GM18867 (cell line): ENCODE data around the gene RGMA.
A peak's percentile ranks its signal among the peaks of the same experiment; 100 is the strongest.

Source experiments
- ATAC-seq: cut with Tn5 transposase; IDR thresholded peaks from one replicate; pipeline ENCODE4 v1.9.1; 2021; ENCODE audit warnings: mild to moderate bottlenecking, moderate library complexity; ENCODE audit not compliant: unreplicated experiment

RGMA gene

DNA sequence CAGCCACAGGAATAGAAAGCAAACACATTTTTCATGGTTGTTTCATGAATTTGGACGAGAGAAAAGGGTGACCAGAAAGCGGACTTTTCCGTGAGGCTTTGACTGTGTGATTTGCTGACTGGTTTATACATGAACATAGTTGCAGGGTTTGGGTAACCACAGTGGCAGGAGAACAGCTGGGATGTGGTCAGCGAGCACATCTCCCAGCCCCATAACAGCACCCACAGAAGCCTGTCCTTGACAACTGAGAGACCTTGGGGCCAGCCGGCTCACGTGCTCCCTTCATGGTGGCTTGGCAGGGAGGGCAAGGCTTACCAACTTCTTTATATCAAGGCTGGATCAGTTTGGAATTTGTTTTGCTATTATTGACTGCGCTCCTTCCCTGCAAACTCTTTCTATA, 13.2 kb upstream of the RGMA start:
- no peak for ATAC-seq

DNA sequence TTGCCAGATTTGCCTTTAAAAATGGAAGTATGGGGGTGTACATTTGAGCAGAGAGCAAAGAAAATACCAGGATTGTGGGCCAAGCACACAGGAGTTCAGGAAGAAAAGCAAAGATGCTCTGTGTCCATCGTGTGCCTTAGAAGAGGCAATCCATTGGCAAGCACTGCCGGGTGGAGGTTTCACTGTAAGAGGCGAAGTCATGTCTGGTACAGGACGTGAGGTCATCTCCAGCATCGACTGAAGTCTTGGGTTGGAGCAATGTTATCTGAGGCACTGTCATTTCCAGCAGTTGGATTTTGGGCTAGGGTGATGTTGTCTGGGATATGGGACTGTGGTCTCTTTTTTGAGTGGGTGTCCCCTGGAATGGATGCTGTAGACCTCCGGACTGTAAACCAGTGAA, 4.8 kb upstream of the RGMA start:
- no peak for ATAC-seq

DNA sequence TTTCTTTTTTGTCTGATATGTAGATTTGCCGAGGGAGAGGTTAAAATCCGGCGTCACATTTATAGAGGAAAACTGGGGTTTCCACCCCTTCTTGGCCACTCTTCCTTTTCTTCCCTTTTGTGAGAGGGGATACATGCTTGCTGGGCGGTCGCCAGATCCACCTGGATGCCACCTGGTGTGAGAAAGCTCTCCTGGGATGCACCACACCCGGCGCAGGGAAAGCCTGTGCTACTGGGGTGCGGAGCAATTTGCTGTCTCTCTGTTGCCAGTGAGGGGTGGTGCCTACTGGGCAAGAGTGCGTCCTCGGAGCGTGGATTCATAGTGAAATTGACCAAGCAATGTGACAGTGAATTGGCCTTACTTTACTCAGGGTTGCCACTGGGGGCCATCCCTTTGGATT, 2.5 kb upstream of the RGMA start:
- ATAC-seq: no peak

DNA sequence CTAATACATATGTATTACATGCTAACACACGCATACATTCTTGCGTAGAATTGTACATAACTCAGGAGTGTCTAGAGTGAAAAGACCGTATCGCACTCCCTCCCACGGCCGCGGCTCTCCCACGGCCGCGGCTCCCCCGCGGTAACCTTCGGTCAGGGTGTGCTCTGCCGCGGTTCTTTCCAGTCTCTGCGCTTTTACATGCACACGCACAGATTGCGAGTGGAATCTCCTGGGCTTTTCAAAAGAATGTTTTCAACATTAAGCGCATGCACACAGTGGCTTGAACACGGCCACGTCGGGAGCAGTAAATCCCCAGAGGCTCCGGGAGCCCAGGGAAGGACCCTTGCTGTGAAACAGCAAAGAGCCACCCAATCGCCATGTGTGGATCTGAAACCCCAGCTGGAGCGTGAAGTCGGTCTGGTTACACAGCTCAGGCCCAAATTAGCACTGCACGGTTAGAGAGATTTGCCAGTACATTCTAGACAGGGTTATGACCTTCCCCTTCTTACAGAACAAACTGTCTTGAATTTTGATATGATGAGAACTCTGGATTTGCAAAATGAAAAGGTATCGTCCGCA, 805 bp upstream of the RGMA start:
- no peak for ATAC-seq

DNA sequence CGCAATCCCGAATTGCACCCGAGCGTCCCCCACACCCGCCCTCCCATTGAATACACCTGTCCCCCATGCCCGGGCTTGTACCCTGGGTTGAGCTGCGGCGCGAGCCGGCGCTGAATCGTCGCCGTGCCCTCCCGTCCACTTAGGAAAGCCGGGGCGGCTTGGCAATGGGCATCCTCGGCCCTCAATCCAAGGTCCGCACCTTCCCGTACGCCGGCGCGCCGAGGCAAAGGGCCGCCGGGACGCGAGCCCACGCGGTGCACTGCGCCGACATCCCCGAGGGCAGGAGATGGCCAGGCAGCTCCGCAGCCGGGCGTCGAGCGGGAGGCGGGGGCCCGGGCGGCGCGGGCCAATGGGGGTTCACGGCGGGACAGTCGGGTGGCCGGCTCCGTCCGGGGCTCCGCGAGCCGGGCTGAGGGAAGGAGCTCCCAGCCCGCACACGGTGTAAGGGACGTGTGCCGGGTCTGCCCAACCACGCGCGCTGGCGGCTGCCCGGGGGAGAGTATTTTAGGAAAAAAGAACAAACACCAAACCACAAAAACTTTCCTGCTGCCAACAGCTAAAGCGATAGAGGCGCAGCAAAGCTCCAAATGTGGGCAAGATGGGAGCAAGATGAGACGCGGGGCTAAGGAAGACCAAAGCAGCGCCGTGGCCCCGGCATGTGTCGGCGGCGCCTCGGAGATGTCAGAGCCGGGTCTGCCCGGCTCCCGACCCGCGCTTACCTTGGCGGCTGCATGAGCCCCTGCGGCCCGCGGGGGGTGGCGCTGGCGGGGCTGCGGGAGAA, 621 bp downstream of the RGMA start:
- no peak for ATAC-seq

DNA sequence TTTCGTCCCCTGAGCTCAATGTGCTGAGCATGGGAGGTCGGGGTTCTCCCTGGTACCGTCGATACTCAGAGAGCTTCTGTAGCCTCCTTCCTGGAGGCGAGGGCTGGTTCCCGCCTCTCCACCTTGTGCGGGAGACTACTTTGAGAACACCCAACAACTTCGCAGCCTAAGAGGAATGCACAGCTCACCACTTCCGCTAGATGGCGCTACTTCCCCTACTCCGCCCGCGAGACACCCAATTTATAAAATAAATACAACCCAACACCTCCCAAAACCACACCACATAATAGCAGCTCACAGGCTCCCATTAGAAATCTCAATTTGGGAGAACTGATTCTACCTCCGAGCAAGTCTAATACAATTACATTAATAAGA, 1.2 kb downstream of the RGMA start:
- ATAC-seq: peak; percentile 52

DNA sequence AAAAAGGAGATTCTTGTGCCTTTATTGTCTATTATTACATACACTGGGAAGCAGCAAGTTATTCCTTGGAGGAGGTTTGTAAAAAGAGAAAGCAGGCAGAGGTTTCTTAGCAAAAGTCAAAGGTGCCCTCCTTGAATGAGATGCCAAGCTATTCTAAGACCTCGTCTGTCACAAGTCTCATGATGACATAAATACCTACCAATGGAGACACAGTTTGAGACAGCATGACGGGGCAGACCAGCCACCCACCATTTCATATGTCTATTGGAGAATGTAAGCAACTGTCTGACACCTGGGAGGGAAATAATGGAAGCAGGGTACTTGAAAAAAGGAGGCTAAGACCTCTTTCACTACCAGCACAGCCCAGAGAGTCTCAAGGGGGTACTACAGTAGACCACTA, 2.2 kb downstream of the RGMA start:
- no peak for ATAC-seq

DNA sequence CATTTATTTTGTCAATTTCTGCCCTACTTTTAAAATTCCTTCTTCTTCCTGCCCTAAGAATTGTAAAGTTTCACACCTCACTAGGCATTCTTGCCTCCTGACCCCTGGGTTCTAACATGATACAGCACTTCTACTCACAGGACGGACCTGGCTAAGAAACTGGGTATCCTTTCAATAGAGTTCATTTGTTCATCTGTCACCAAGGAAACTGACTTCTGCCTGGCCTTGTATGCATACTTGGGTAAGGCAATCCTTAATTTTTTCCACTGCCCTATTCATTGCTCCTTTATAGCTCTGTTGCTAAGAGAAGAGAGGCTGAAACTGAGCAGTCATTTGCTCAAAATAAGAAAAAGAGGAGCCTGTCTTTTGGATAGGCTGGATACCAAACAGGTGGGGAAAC, 3.3 kb downstream of the RGMA start:
- no peak for ATAC-seq

DNA sequence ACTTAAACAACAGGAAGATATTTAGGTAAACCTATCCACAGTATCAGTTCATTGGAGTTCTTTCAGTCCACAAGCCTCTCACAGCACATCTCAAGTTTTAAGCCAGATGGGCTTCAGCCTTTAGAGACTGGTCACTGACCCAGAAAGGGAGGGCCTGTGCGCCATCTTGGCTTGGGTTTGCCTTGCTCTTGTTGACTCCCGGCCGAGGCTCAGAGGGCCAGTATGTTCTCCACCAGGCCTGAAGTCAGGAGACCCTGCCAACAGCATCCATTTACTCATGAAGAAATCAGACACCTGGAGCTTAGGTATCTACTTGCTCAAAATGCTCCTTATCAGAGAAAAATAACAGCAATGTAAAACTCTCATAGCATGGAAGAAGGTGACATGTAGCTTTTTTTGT, 6.2 kb downstream of the RGMA start:
- no peak for ATAC-seq

DNA sequence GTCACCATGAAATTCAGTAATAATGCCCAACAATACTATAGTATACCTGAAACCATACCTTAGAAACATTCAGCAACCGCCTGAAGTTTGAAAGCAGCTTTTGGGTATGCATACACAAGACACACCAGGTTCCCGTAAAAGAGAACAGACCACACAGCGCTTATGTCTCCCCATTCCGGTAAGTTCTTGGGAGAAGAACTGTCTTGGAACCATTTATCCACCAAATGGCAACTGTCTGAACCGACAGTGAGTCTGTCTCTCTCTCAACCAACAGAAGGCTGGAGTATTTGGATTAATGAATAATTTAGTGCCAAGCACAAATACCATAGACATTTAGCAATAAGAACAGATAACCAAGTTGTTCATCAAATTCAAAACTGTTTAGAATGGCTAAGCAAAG, 7.6 kb downstream of the RGMA start:
- no peak for ATAC-seq

DNA sequence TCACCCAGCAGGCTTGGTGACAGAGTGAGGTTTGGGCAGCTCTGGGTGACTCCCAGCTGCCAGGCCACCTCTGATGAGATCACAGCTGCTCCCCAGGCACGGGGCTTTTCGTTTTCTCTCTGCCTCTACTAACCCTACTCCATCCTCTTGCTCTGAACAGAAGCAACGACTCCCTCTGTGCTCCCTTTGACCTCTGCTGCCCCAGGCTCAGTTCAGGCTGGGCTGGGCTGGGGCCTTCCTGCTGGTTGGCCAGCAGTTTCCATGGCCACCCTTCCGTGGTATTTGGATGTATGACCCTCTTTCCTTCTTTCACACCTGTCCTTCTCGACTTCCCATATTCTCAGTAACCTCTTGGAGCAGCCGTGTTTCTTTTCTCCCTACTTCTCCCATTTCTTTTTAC, 8.6 kb downstream of the RGMA start:
- ATAC-seq: no peak

DNA sequence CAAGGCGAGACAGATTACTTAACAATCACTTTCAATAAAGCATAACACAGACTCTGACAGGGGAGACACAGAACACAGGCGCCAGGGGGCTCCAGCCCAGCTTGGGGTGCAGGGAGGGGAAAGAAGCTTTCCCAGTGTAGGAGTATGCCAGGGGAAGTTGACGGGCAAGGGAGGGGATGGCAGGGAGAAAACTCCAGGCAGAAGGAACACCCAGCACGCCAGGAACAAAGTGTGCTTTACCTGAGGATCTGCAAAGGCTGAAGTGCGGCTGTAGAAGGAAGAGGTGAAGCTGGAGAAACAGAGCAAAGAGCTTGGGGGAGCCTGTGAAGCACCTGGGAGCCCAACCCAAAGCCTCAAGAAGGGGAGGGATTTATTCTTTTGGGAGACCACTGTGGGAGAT, 12.1 kb downstream of the RGMA start:
- ATAC-seq: no peak

DNA sequence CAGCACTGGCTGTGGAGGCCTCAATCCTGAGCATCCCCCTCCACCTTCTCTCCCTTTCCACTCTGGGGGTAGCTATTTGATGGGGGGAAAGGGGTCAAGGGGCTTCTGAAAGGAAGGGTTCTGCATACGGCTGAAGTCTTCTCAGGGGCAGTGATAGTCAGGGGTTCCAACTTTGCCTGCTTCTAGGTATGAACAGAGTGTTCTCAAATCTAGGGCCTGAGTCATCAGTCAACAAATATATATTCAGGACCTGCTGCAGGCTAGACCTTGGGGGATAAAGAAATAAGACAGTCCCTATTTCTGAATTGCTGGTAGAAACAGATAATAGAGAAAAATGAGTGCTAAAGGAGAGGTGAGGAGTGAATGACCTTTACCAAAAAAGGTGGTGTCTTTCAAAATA, 12.8 kb downstream of the RGMA start:
- no peak for ATAC-seq

DNA sequence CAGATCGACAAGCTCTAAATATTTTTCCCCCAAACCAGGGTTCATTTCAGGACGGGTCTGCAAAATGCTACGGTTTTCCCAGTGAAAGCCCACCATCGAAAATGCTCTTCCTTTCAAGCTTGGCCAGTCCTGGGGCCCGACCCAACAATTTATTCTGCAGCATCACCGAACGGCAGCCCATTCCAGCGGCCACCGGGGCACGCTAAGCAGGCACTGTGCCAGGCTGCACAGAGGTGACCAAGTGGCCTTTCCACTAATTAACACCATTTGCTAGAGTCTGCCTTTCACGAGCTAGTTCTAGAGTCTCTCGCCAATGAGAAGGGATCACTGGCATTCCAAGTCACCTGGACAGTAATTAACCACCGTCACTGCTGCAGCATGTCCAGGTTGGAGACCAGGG, 14.4 kb downstream of the RGMA start:
- no peak for ATAC-seq

DNA sequence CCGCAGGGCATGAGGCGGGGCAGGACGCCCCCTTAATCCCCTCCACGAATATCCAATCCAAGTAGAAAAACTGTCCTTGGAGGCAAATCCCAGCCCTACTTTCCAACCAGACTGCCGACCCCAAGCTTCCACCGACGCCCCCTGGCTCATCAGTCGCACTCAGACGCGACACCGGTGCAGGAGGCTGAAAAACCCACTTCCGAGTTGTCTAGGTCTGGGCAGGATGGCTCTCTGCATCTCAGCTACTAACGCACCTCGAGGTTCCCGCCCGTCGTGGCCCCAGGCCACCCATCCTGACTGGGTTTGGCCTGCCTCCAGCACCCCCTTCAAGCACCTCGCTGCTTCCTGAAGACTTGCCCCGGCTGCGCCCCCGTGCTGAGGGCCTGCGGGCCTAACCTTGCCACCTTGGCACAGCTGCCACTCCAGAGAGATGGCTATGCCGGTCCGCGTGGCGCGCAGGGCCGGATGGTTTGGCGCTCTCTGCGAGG, 15.5 kb downstream of the RGMA start:
- ATAC-seq: no peak

DNA sequence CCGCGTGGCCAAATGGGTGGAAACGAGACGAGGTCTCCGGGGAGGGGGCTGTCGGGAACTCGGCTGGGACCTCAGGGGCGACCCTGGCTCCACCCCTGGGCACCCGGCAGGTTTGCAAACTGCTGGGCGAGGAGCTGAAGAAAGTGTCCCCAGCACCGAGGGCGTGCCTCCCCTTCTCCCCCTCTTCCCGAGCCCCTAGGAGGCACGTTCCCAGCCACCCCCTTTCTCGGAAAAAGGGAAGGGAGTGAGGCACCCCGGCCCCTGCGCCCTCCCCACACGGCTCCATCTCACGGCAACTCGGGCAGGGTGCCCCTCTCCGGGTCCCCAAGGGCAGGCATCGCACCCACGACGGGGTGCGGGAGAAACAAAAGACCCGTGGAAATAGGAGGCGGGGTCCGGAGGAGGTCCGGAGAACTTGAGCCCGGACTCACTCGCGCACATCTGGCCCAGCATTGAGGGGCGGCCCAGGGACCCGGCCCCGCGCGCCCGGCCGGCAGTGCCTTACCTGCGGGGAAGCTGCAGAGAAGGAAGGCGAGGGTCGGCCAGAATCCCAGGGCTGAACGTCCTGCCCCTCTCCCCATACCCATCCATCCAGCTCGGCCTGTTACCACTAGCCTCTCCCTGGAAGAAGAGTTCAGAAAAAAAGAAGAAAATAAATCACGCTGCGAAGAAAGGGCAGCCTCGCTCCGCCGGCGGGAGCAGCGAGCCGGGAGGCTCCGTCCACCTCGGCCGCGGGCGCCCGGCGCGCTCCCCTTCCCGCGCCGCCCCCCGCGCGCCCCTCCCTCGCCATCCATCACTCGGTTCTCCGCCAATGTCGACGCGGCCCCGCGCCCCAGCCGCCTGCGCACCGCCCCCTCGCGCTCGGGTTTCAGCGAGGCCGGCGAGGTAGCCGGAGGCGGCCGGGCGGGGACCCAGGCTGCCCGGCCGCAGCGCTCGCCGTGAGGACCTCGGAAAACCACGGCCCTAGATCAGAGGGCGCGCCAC, 16.3 kb downstream of the RGMA start:
- ATAC-seq: no peak

DNA sequence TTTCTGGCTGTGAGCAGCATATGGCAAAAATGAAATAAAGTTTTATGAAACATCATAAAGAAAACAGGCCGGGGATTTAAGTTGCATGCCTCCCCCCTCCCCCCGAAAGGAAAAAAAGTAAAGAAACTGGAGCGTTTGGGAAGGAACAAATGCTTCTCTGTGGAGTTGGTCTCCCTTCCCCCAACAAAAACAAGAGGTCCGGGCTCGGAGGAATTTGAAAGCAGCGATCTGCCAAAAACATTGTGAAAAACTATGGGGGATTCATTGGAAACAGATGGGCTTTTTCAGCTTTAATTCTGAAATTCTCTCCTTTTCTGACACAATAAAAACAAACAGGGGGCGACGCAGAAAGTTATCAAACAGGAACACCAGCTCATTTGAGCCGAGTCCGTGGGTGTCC, 17.0 kb downstream of the RGMA start:
- ATAC-seq: no peak

DNA sequence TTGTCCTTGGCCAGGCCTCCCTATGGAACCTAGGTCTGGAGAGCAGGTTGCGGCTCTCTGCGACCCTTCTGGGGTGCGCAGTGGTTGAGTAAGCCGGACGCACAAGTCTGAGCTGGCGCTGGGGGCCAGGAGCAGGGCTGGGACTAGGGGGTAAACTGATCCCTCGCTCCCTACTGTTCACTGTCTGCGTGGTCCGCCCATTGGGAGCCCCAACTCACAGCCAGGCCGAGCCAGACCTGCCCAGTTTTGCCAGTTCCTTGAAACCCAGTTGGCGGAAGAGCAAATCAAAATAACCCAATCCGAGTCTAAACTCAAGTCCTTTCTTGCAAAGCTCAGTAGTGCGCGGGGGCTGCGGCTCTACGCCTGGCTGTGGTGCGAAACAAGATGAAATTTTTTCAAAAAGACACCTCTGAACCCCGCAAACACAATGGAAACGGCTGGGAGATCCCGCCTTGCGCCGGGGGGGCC, 17.5 kb downstream of the RGMA start:
- ATAC-seq: no peak

DNA sequence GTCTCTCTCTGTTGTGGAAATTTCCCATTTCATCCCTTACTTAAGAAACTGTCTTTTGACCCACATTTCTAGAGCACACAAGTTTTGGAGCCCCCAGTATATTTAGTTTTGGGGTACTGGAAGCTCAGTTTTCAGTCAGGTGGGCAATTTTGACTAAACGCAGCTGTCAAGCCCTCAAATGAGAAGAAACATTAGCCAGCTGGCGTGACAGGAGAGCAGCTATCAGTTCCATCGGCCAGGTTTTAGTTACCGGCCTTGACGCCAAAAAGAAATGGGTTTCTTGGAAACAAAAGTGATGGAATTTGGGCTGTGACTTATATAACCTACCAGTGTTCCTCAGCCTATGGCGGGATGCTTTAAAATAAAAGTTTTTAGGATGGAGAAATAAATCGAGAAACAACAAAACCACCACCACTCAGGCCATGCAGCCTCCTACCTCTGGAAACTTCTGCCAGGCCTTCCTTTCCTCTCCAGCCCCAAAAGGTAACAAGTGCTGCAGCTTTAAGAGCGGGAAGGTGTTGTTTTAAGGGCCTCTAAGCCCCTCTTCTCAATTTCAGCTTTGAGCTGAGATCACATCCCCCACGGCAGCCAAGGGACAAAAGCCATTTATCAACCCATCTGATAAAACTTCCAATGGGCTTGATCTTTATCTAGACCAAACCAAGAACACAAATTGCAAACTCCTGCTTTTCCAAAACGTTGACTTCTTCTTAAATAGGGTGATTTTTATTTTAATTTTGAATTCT, 18.3 kb downstream of the RGMA start:
- ATAC-seq: no peak

DNA sequence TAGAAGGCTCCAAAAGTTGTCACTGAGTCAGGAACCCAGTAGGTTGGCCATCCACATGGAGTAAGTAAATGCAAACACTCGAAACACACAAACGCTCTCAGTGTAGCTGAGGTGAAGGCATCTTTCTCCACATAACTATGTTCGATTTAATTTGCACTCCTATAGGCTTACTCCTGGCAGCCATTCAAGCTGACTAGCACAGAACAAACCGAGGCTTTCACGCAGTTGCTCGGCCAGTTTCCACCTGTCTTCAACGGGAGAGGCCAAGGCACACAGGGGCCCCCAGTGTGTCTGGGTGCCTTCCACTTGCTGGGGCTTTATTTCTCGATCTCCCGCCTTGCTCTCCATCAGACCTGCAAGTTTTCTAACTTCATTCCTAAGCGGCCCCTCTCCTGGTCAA, 18.9 kb downstream of the RGMA start:
- no peak for ATAC-seq
